Adipose tissue (tissue), 3 donors: Measurements from ENCODE around the gene LAMA1. TPM values are rescaled to one million over a fixed set of nuclear protein-coding genes. Genes with fewer than 3 reads are reported as not detected.

Experiments
- H3K27ac ChIP-seq: one replicate; pipeline ENCODE4 v1.5.1; 2013; ENCODE audit warnings: low read depth, low read length
- WGBS, 3 donors: extraction: QIAGEN DNeasy Blood & Tissue Kit; methylation state at CpG; one replicate each; pipeline ENCODE4 v1.1.7; 2013; 5-methylcytosine and 5-hydroxymethylcytosine counted together
- polyA plus RNA-seq, 3 donors: library from polyadenylated mRNA; stranded (reverse); fragments of 200-250 nt; gene quantifications; one replicate each; pipeline ENCODE4 v1.2.3, GENCODE V29; 2013
- donor health status: healthy with polysubstance abuse.
- donor health status: Bipolar disorder and iron deficiency.
- donor health status: healthy.

Gene LAMA1
- polyA plus RNA-seq, 3 donors = 0.34 to 3.4 (median 1.5) TPM

- no peak overlapping the region for H3K27ac ChIP-seq
- WGBS, 3 donors = 86 to 89% (median 87%) methylated on average over 9 of the region's 9 CpGs
Observed at GRCh38 chr18:7068871-7069590, 48.6 kb downstream of the LAMA1 start.

- WGBS, 3 donors = 55 to 66% (median 55%) methylated on average over 4 of the region's 4 CpGs
- H3K27ac ChIP-seq = no peak overlapping the region
Observed at GRCh38 chr18:7066965-7067555, 50.5 kb downstream of the LAMA1 start.

GRCh38 chr18:7065736-7066135, 51.9 kb downstream of the LAMA1 start:
- H3K27ac ChIP-seq = no peak overlapping the region
- 91 to 92% (median 91%) methylated on average over 5 of the region's 5 CpGs for WGBS, 3 donors

GRCh38 chr18:7064346-7064745, 53.3 kb downstream of the LAMA1 start:
- WGBS, 3 donors = 38 to 74% (median 64%) methylated on average over 3 of the region's 3 CpGs
- no peak overlapping the region for H3K27ac ChIP-seq

- WGBS, 3 donors = 41 to 87% (median 81%) methylated on average over 5 of the region's 5 CpGs
- no peak overlapping the region for H3K27ac ChIP-seq
Observed at GRCh38 chr18:7062811-7063210, 54.8 kb downstream of the LAMA1 start.

- no peak overlapping the region for H3K27ac ChIP-seq
Observed at GRCh38 chr18:7062236-7062635, 55.4 kb downstream of the LAMA1 start.

GRCh38 chr18:7059276-7059675, 58.3 kb downstream of the LAMA1 start:
- 42 to 65% (median 64%) methylated on average over 2 of the region's 2 CpGs for WGBS, 3 donors
- H3K27ac ChIP-seq = no peak overlapping the region

More at GRCh38 chr18:7062236-7062635, 55.4 kb downstream of the LAMA1 start:
- WGBS, 3 donors = 53 to 86% (median 76%) methylated on average over 9 of the region's 9 CpGs

GRCh38 chr18:7056026-7056425, 61.6 kb downstream of the LAMA1 start:
- H3K27ac ChIP-seq = no peak overlapping the region
- WGBS, 3 donors = 84 to 93% (median 86%) methylated on average over 6 of the region's 6 CpGs

GRCh38 chr18:7049951-7050350, 67.6 kb downstream of the LAMA1 start:
- no peak overlapping the region for H3K27ac ChIP-seq
- WGBS, 3 donors = 65 to 80% (median 79%) methylated on average over 5 of the region's 5 CpGs

GRCh38 chr18:7048081-7048480, 69.5 kb downstream of the LAMA1 start:
- WGBS, 3 donors = 66 to 88% (median 85%) methylated on average over 7 of the region's 7 CpGs
- H3K27ac ChIP-seq = no peak overlapping the region

GRCh38 chr18:7047336-7047735, 70.3 kb downstream of the LAMA1 start:
- 79 to 83% (median 79%) methylated on average over 1 of the region's 1 CpG for WGBS, 3 donors
- H3K27ac ChIP-seq = no peak overlapping the region

GRCh38 chr18:7038330-7038851, 79.2 kb downstream of the LAMA1 start:
- 27 to 48% (median 30%) methylated on average over 20 of the region's 20 CpGs for WGBS, 3 donors
- no peak overlapping the region for H3K27ac ChIP-seq

- H3K27ac ChIP-seq = no peak overlapping the region
- whole genome bisulfite sequencing, 3 donors = 95 to 97% (median 97%) methylated on average over 11 of the region's 11 CpGs
Observed at GRCh38 chr18:7037470-7037869, 80.1 kb downstream of the LAMA1 start.

GRCh38 chr18:7035807-7036206, 81.8 kb downstream of the LAMA1 start:
- H3K27ac ChIP-seq = no peak overlapping the region
- 90 to 94% (median 91%) methylated on average over 11 of the region's 11 CpGs for WGBS, 3 donors

GRCh38 chr18:7034924-7035323, 82.7 kb downstream of the LAMA1 start:
- no peak overlapping the region for H3K27ac ChIP-seq
- whole genome bisulfite sequencing, 3 donors = 55 to 77% (median 70%) methylated on average over 5 of the region's 5 CpGs

GRCh38 chr18:7032537-7032936, 85.1 kb downstream of the LAMA1 start:
- H3K27ac ChIP-seq = no peak overlapping the region
- WGBS, 3 donors = 72 to 82% (median 74%) methylated on average over 3 of the region's 3 CpGs

GRCh38 chr18:7028625-7029024, 89.0 kb downstream of the LAMA1 start:
- 84 to 89% (median 84%) methylated on average over 13 of the region's 13 CpGs for WGBS, 3 donors
- no peak overlapping the region for H3K27ac ChIP-seq

- 77 to 90% (median 85%) methylated on average over 6 of the region's 6 CpGs for WGBS, 3 donors
- H3K27ac ChIP-seq = no peak overlapping the region
Observed at GRCh38 chr18:7025194-7025593, 92.4 kb downstream of the LAMA1 start.

GRCh38 chr18:7023581-7023980, 94.0 kb downstream of the LAMA1 start:
- WGBS, 3 donors = 77 to 90% (median 87%) methylated on average over 7 of the region's 7 CpGs
- no peak overlapping the region for H3K27ac ChIP-seq

- WGBS, 3 donors = 86 to 89% (median 89%) methylated on average over 19 of the region's 19 CpGs
- no peak overlapping the region for H3K27ac ChIP-seq
Observed at GRCh38 chr18:7023063-7023580, 94.5 kb downstream of the LAMA1 start.
